DMS114 treated with DMSO at 0.1 percent for 48 hours (cell line): ENCODE results near the gene LHFPL3.
"Not testable (repeated sequence)": the region's sequence is repeated elsewhere in the genome, so short reads cannot be mapped to it uniquely, and the experiment has no call there.

Source experiments
- DNase-seq: peaks from one replicate; lab custom pipeline; 2025; ENCODE audit not compliant: unreplicated experiment; lab: John Stamatoyannopoulos, UW

The LHFPL3 gene

GRCh38 chr7:104572554-104572953, 244.2 kb downstream of the LHFPL3 start:
- no peak for DNase-seq

GRCh38 chr7:104584620-104585019, 256.2 kb downstream of the LHFPL3 start:
- DNase-seq = no peak

- DNase-seq = not testable (repeated sequence)
These were observed 267.2 kb downstream of the LHFPL3 start for GRCh38 chr7:104595591-104595990.

- no peak for DNase-seq
These were observed 275.6 kb downstream of the LHFPL3 start for GRCh38 chr7:104603957-104604356.

GRCh38 chr7:104604706-104605105, 276.3 kb downstream of the LHFPL3 start:
- DNase-seq = no peak

- DNase-seq = no peak
These were observed 292.9 kb downstream of the LHFPL3 start for GRCh38 chr7:104621321-104621720.

GRCh38 chr7:104625956-104626355, 297.6 kb downstream of the LHFPL3 start:
- DNase-seq = no peak

- DNase-seq = no peak
These were observed 299.1 kb downstream of the LHFPL3 start for GRCh38 chr7:104627516-104627915.

- no peak for DNase-seq
These were observed 299.6 kb downstream of the LHFPL3 start for GRCh38 chr7:104628017-104628416.

GRCh38 chr7:104629408-104629807, 301.0 kb downstream of the LHFPL3 start:
- DNase-seq = no peak

GRCh38 chr7:104640506-104640905, 312.1 kb downstream of the LHFPL3 start:
- no peak for DNase-seq

- DNase-seq = no peak
These were observed 314.2 kb downstream of the LHFPL3 start for GRCh38 chr7:104642560-104642959.

- no peak for DNase-seq
These were observed 315.3 kb downstream of the LHFPL3 start for GRCh38 chr7:104643587-104644217.

GRCh38 chr7:104650991-104651640, 322.7 kb downstream of the LHFPL3 start:
- DNase-seq = no peak

- no peak for DNase-seq
These were observed 324.0 kb downstream of the LHFPL3 start for GRCh38 chr7:104652434-104652833.

GRCh38 chr7:104652865-104653264, 324.5 kb downstream of the LHFPL3 start:
- DNase-seq = no peak

GRCh38 chr7:104653825-104654401, 325.5 kb downstream of the LHFPL3 start:
- DNase-seq = no peak

- DNase-seq = no peak
These were observed 327.2 kb downstream of the LHFPL3 start for GRCh38 chr7:104655592-104655991.

GRCh38 chr7:104656467-104656866, 328.1 kb downstream of the LHFPL3 start:
- no peak for DNase-seq

GRCh38 chr7:104657134-104657533, 328.7 kb downstream of the LHFPL3 start:
- no peak for DNase-seq

- no peak for DNase-seq
These were observed 333.2 kb downstream of the LHFPL3 start for GRCh38 chr7:104661575-104661974.

- DNase-seq = no peak
These were observed 336.2 kb downstream of the LHFPL3 start for GRCh38 chr7:104664648-104665047.
